GM13976 (cell line): Measurements from ENCODE around the gene EBF3.

Source experiments
- DNase-seq: peaks from one replicate; pipeline ENCODE4 v3.0.0; 2012; ENCODE audit warnings: low spot score
- CTCF ChIP-seq: IDR thresholded peaks from 2 replicates; pipeline ENCODE4 v1.5.1; 2012; ENCODE audit warnings: borderline replicate concordance, mild to moderate bottlenecking; ENCODE audit not compliant: insufficient read depth; ENCODE audit errors: extremely low read depth, missing control alignments, control extremely low read depth
- in situ Hi-C: fragments of 300-500 bp; cut with MboI; formaldehyde crosslinking; loops from one replicate; pipeline ENCODE4 v1.12.0; 2022; ENCODE audit warnings: low sequenced_read_pairs, mixed read lengths, inconsistent platforms; ENCODE audit not compliant: unreplicated experiment

The EBF3 gene

GRCh38 chr10:129969184-129969910, 5.3 kb upstream of the EBF3 start:
- no peak for TF ChIP-seq CTCF
- DNase-seq: no peak
- in situ Hi-C loops: loop anchor here (25.0 kb wide), 1 partner anchor 932 kb away; no protein-coding TSS in a partner anchor

GRCh38 chr10:129968853-129969183, 4.7 kb upstream of the EBF3 start:
- TF ChIP-seq CTCF: no peak
- no peak for DNase-seq
- in situ Hi-C loops: loop anchor here (25.0 kb wide), 1 partner anchor 932 kb away; no protein-coding TSS in a partner anchor

- DNase-seq: no peak
- TF ChIP-seq CTCF: no peak
- in situ Hi-C loops: loop anchor here (25.0 kb wide), 1 partner anchor 931 kb away; no protein-coding TSS in a partner anchor
Measured at GRCh38 chr10:129968020-129968852, 4.2 kb upstream of the EBF3 start.

- no peak for TF ChIP-seq CTCF
- in situ Hi-C loops: loop anchor here (25.0 kb wide), 1 partner anchor 930 kb away; no protein-coding TSS in a partner anchor
- DNase-seq: no peak
Measured at GRCh38 chr10:129967579-129968019, 3.5 kb upstream of the EBF3 start.

- in situ Hi-C loops: loop anchor here (25.0 kb wide), 1 partner anchor 930 kb away; no protein-coding TSS in a partner anchor
- no peak for DNase-seq
- TF ChIP-seq CTCF: no peak
Measured at GRCh38 chr10:129966889-129967578, 3.0 kb upstream of the EBF3 start.

- DNase-seq: no peak
- in situ Hi-C loops: loop anchor here (25.0 kb wide), 1 partner anchor 929 kb away; no protein-coding TSS in a partner anchor
- TF ChIP-seq CTCF: no peak
Measured at GRCh38 chr10:129966370-129966888, 2.4 kb upstream of the EBF3 start.
